SK-N-SH (cell line): ENCODE results near the gene COPZ1. TPM values are rescaled to one million over a fixed set of nuclear protein-coding genes. Genes with fewer than 3 reads are reported as not detected.
A peak's percentile ranks its signal among the peaks of the same experiment; 100 is the strongest.

Experiments
- CTCF ChIA-PET: fragments of 300-600, 350-600 bp; formaldehyde crosslinking; extraction: SDS; loops from one replicate; lab custom pipeline; 2021; lab: Yijun Ruan, JAX
- POLR2A ChIA-PET: fragments of 350-600 bp; sonication (Branson Sonifier 250); formaldehyde crosslinking; extraction: SDS; loops from one replicate; lab custom pipeline; 2020; ENCODE audit warnings: antibody characterized with exemption, inconsistent platforms; lab: Yijun Ruan, JAX
- DNase-seq: peaks from one replicate; pipeline ENCODE4 v3.0.0; 2012
- H2AFZ ChIP-seq: fragments of 200-600 bp; sonication (generic); 2 replicates; pipeline ENCODE4 v1.8.1; 2016; ENCODE audit warnings: antibody characterized with exemption, mild to moderate bottlenecking, low read depth
- H3F3A ChIP-seq: fragments of 200-600 bp; sonication (generic); replicated peaks from 2 replicates; pipeline ENCODE3; 2016; ENCODE audit warnings: antibody characterized with exemption, mild to moderate bottlenecking; ENCODE audit not compliant: insufficient read depth
- H3K27ac ChIP-seq, 2 experiments: fragments of 200-500 bp in 1 of 2; fragments of 200-600 bp in 1 of 2; sonication (Bioruptor generic) in 1 of 2; sonication (generic), shearing (Covaris generic) in 1 of 2; 2 replicates each; pipeline versions ENCODE4 v1.5.1 to v1.6.1; 2014 to 2016; ENCODE audit warnings: low read depth in 2 of 2, inconsistent platforms in 1 of 2, low read length in 1 of 2, mild to moderate bottlenecking in 1 of 2, mixed read lengths in 1 of 2
- H3K27me3 ChIP-seq: fragments of 200-600 bp; sonication (generic), shearing (Covaris generic); 2 replicates; pipeline ENCODE4 v1.6.1; 2016; ENCODE audit warnings: mixed run types; ENCODE audit not compliant: insufficient read depth
- H3K36me3 ChIP-seq, 2 experiments: fragments of 200-500 bp in 1 of 2; fragments of 200-600 bp in 1 of 2; sonication (Bioruptor generic) in 1 of 2; sonication (generic) in 1 of 2; replicated peaks in 1 of 2; 2 replicates each; pipeline versions ENCODE3 to v1.5.1; 2014 to 2016; ENCODE audit warnings: low read length in 1 of 2, mild to moderate bottlenecking in 1 of 2; ENCODE audit not compliant: insufficient read depth in 2 of 2, control insufficient read depth in 1 of 2
- H3K4me1 ChIP-seq, 2 experiments: fragments of 200-500 bp in 1 of 2; fragments of 200-600 bp in 1 of 2; sonication (Bioruptor generic) in 1 of 2; sonication (generic), shearing (Covaris generic) in 1 of 2; 2 replicates each; pipeline versions ENCODE4 v1.5.1 to v1.6.1; 2014 to 2016; ENCODE audit warnings: low read depth in 1 of 2, low read length in 1 of 2, mixed run types in 1 of 2; ENCODE audit not compliant: insufficient read depth in 2 of 2, control insufficient read depth in 1 of 2
- H3K4me2 ChIP-seq: fragments of 200-600 bp; sonication (generic), shearing (Covaris generic); 2 replicates; pipeline ENCODE4 v1.6.1; 2017; ENCODE audit warnings: mixed run types
- H3K4me3 ChIP-seq, 2 experiments: fragments of 200-500 bp in 1 of 2; fragments of 200-600 bp in 1 of 2; sonication (Bioruptor generic) in 1 of 2; sonication (generic), shearing (Covaris generic) in 1 of 2; 2 replicates each; pipeline versions ENCODE4 v1.5.1 to v1.8.1; 2014 to 2016; ENCODE audit warnings: low read depth in 2 of 2, inconsistent platforms in 1 of 2, low read length in 1 of 2, mild to moderate bottlenecking in 1 of 2, mixed read lengths in 1 of 2, moderate library complexity in 1 of 2
- H3K79me2 ChIP-seq: fragments of 200-600 bp; sonication (generic); 2 replicates; pipeline ENCODE4 v1.8.1; 2017; ENCODE audit warnings: mild to moderate bottlenecking; ENCODE audit not compliant: insufficient read depth
- H3K9ac ChIP-seq: fragments of 200-600 bp; sonication (generic); 2 replicates; pipeline ENCODE4 v1.6.1; 2017; ENCODE audit warnings: mixed run types
- H3K9me2 ChIP-seq: fragments of 200-600 bp; sonication (generic); 2 replicates; pipeline ENCODE4 v1.6.1; 2017; ENCODE audit warnings: mixed run types
- H3K9me3 ChIP-seq: fragments of 200-600 bp; sonication (generic); 2 replicates; pipeline ENCODE4 v1.6.1; 2017; ENCODE audit warnings: mixed run types, mild to moderate bottlenecking, moderate library complexity
- H4K20me1 ChIP-seq: fragments of 200-600 bp; sonication (generic); 2 replicates; pipeline ENCODE4 v1.6.1; 2017; ENCODE audit warnings: mild to moderate bottlenecking, mixed run types; ENCODE audit not compliant: insufficient read depth
- ELF1 ChIP-seq: IDR thresholded peaks from 2 replicates; pipeline ENCODE4 v1.4.0; 2012
- EP300 ChIP-seq, 2 experiments: IDR thresholded peaks; 2 replicates each; pipeline versions ENCODE4 v1.4.0 to v1.6.1; 2012; ENCODE audit warnings: borderline replicate concordance in 1 of 2, low read depth in 1 of 2, low read length in 1 of 2
- FOXJ3 ChIP-seq: sonication (generic); formaldehyde crosslinking; IDR thresholded peaks from 2 replicates; pipeline ENCODE4 v1.5.1; 2020; ENCODE audit warnings: mild to moderate bottlenecking, missing genetic modification reagents
- GABPA ChIP-seq: IDR thresholded peaks from 2 replicates; pipeline ENCODE4 v1.4.0; 2012; ENCODE audit warnings: low read depth, mild to moderate bottlenecking
- IRF3 ChIP-seq: fragments of 150-350 bp; IDR thresholded peaks from 2 replicates; pipeline ENCODE4 v1.6.1; 2016; ENCODE audit warnings: mild to moderate bottlenecking, low read depth, low read length
- JUND ChIP-seq: IDR thresholded peaks from 2 replicates; pipeline ENCODE4 v1.4.0; 2012
- MAX ChIP-seq: IDR thresholded peaks from 2 replicates; pipeline ENCODE4 v1.4.0; 2012; ENCODE audit warnings: low read depth
- MEF2A ChIP-seq: IDR thresholded peaks from 2 replicates; pipeline ENCODE4 v1.4.0; 2012; ENCODE audit warnings: low read depth, borderline replicate concordance
- MXI1 ChIP-seq: IDR thresholded peaks from 2 replicates; pipeline ENCODE4 v1.6.1; 2012; ENCODE audit warnings: mild to moderate bottlenecking, low read depth, low read length, improper control_type of control experiment
- PBX3 ChIP-seq: IDR thresholded peaks from 2 replicates; pipeline ENCODE4; 2012
- POLR2AphosphoS5 ChIP-seq: IDR thresholded peaks from 2 replicates; pipeline ENCODE4 v1.6.1; 2012; ENCODE audit warnings: low read depth, low read length
- RAD21 ChIP-seq: IDR thresholded peaks from 2 replicates; pipeline ENCODE4 v1.6.1; 2012; ENCODE audit warnings: mild to moderate bottlenecking, low read length
- RCOR1 ChIP-seq: fragments of 150-350 bp; IDR thresholded peaks from 2 replicates; pipeline ENCODE4 v1.6.1; 2017; ENCODE audit warnings: antibody characterized with exemption, low read length
- REST ChIP-seq: IDR thresholded peaks from 2 replicates; pipeline ENCODE4 v1.6.1; 2012; ENCODE audit warnings: mild to moderate bottlenecking, low read depth, low read length, moderate library complexity
- SMC3 ChIP-seq: IDR thresholded peaks from 2 replicates; pipeline ENCODE4 v1.6.1; 2012; ENCODE audit warnings: low read depth, low read length, improper control_type of control experiment
- TCF12 ChIP-seq: IDR thresholded peaks from 2 replicates; pipeline ENCODE4 v1.4.0; 2012
- USF1 ChIP-seq: IDR thresholded peaks from 2 replicates; pipeline ENCODE4 v1.4.0; 2012; ENCODE audit warnings: low read depth, borderline replicate concordance
- USF2 ChIP-seq: fragments of 150-350 bp; IDR thresholded peaks from 2 replicates; pipeline ENCODE4 v1.6.1; 2017; ENCODE audit warnings: antibody characterized with exemption, low read length, low read depth, borderline replicate concordance
- ZBTB33 ChIP-seq: IDR thresholded peaks from 2 replicates; pipeline ENCODE4 v1.4.0; 2012; ENCODE audit warnings: low read depth, borderline replicate concordance
- WGBS: methylation state at CpG from one replicate; pipeline ENCODE4 v1.1.6; 2017; ENCODE audit warnings: low lambda C conversion rate; 5-methylcytosine and 5-hydroxymethylcytosine counted together
- polyA plus RNA-seq, 3 experiments: library from polyadenylated mRNA; depleted of rRNA; stranded (reverse); fragments of >200 nt; gene quantifications; 2 replicates each; pipeline ENCODE4 v1.2.3, GENCODE V29; 2012

The COPZ1 gene
- polyA plus RNA-seq, 1 of the 3 experiments (the other 2 are of a cell fraction), result 111 TPM

GRCh38 chr12:54368709-54369596 lies 44.0 kb downstream of the COPZ1 start:
- H2AFZ ChIP-seq, result peak overlapping the region; percentile 76; the same call in 1 of the 2 replicates
- DNase-seq, result peak; percentile 77
- WGBS, result 49% methylated on average over 40 of the region's 40 CpGs
- ChIA-PET POLR2A (interaction anchor here (1.1 to 1.5 kb wide), 2 partner anchors 10 to 16 kb away, joined by 3 read pairs; no protein-coding TSS in a partner anchor), CTCF (interaction anchor here (0.6 to 4.1 kb wide), 38 partner anchors 10 to 384 kb away, joined by 3 to 81 read pairs (median 4); partner anchors contain the start of genes COPZ1, HOXC10 and HOXC8)
- H3F3A ChIP-seq, result peaks cover 5% of the 10 kb centered on the region
- H3K36me3 ChIP-seq, result no peaks in the 10 kb centered on the region
- H3K4me2 ChIP-seq, result 0 out of 2 replicates have a peak overlapping the region, but pooled peaks have one; percentile 35
- H3K9me3 ChIP-seq, result no peaks in the 10 kb centered on the region
- no peaks in the 10 kb centered on the region for H3K9me2 ChIP-seq
- no peaks in the 10 kb centered on the region for H4K20me1 ChIP-seq
- H3K27me3 ChIP-seq, result no peaks in the 10 kb centered on the region
- H3K27ac ChIP-seq, result no peak overlapping the region
- H3K4me3 ChIP-seq, result no peak overlapping the region
- no peaks in the 10 kb centered on the region for H3K79me2 ChIP-seq
- no peak overlapping the region for H3K9ac ChIP-seq
- H3K4me1 ChIP-seq, result peaks cover 11 to 26% of the 10 kb centered on the region in 2 experiments; a peak in 2 of 4 replicates
- TF ChIP-seq RAD21 (peak; percentile 90), USF1 (no peak), MXI1 (0 out of 2 replicates have a peak, but pooled peaks have one; percentile 17), USF2 (no peak), IRF3 (no peak), REST (no peak), POLR2AphosphoS5 (peak; percentile 29; the same call in 1 of the 2 replicates), ZBTB33 (no peak), EP300 (IDR thresholded peaks at IDR 0.05; ENCODE audit: borderline replicate concordance in 1 of 2, low read depth in 1 of 2, low read length in 1 of 2) (no peak), FOXJ3 (CRISPR knock-in tag) (no peak), RCOR1 (no peak), JUND (no peak), SMC3 (peak; percentile 78), MAX (no peak), PBX3 (no peak), MEF2A (no peak), GABPA (no peak), TCF12 (peak; percentile 26; the same call in 1 of the 2 replicates), ELF1 (peak; percentile 92)
